ENCODE data around the gene BPHL.
"Not testable (repeated sequence)": the region's sequence is repeated elsewhere in the genome, so short reads cannot be mapped to it uniquely, and the experiment has no call there.

Gene BPHL

GRCh38 chr6:3118353-3119039, at the start of gene BPHL:
Gene BPHL, plus strand, starts transcription at chr6:3118711. Its CDS starts 30 bp downstream, at chr6:3118741.
- Histone ChIP-seq H3K9ac (ENCODE audit: low read depth, low read length) (peak within 1 kb of the TSS; percentile 68), H3K4me1 (ENCODE audit: control insufficient read depth, insufficient read depth, low read length) (peaks cover 6% of the 10 kb centered on the region), H3K4me3 (ENCODE audit: low read depth, low read length) (peak within 1 kb of the TSS; percentile 92), H3K27me3 (ENCODE audit: control insufficient read depth, insufficient read depth, low read length) (no peaks in the 10 kb centered on the region), H3K9me3 (ENCODE audit: control insufficient read depth, insufficient read depth, low read length) (no peaks in the 10 kb centered on the region), H3K36me3 (ENCODE audit: control insufficient read depth, insufficient read depth, low read length) (no peaks in the 10 kb centered on the region)

- H3K4me3 ChIP-seq (ENCODE audit: low read depth, low read length), result no peak overlapping the region
- H3K27me3 ChIP-seq (ENCODE audit: control insufficient read depth, insufficient read depth, low read length), result no peaks in the 10 kb centered on the region
- no peaks in the 10 kb centered on the region for H3K36me3 ChIP-seq (ENCODE audit: control insufficient read depth, insufficient read depth, low read length)
- no peak overlapping the region for H3K9ac ChIP-seq (ENCODE audit: low read depth, low read length)
- peaks cover 9% of the 10 kb centered on the region for H3K4me1 ChIP-seq (ENCODE audit: control insufficient read depth, insufficient read depth, low read length)
- H3K9me3 ChIP-seq (ENCODE audit: control insufficient read depth, insufficient read depth, low read length), result no peaks in the 10 kb centered on the region
These were observed 46.9 kb upstream of the BPHL start for GRCh38 chr6:3071568-3071967.

DNA sequence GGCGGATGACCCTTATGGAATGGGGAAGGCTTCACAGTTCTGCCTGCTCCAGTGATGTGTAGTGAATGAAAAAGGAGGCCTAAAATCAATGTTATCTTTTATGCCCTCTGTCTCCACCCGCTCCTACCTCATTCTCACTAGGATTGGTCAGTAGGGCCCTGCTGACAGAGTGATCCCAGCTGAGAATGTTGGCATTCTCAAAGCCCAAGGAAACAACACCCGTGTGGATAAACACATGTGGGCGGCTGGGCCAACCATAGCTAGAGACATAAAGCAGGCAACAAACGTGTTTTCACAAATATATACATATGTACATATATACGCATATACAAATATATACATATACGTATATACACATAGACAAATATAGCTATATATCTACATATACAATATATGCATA, 45.7 kb upstream of the BPHL start:
- Histone ChIP-seq H3K9ac (ENCODE audit: low read depth, low read length) (no peak overlapping the region), H3K27me3 (ENCODE audit: control insufficient read depth, insufficient read depth, low read length) (no peaks in the 10 kb centered on the region), H3K4me1 (ENCODE audit: control insufficient read depth, insufficient read depth, low read length) (peaks cover 9% of the 10 kb centered on the region), H3K4me3 (ENCODE audit: low read depth, low read length) (no peak overlapping the region), H3K36me3 (ENCODE audit: control insufficient read depth, insufficient read depth, low read length) (peaks cover 8% of the 10 kb centered on the region), H3K9me3 (ENCODE audit: control insufficient read depth, insufficient read depth, low read length) (no peaks in the 10 kb centered on the region)

DNA sequence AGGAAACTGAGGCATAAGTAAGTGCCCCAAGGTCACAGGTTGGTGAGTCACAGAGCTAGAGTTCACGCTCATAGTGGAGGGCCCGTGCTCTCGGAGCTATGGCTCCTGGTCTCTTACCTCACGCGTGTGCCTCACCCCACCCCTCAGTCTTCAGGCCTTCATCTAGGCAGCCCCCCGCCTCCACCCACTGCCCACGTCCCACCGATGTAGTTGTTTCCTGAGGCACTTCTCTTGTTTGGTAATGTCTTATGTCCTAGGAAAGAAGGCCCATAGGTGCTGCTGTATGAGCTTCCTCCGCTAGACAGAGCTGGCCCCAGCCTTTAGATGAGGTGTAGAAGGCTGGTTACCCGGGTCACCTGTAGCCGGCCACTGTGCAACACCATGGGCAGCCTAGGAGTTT, 45.1 kb upstream of the BPHL start:
- Histone ChIP-seq H3K4me3 (ENCODE audit: low read depth, low read length) (no peak overlapping the region), H3K9me3 (ENCODE audit: control insufficient read depth, insufficient read depth, low read length) (no peaks in the 10 kb centered on the region), H3K27me3 (ENCODE audit: control insufficient read depth, insufficient read depth, low read length) (no peaks in the 10 kb centered on the region), H3K9ac (ENCODE audit: low read depth, low read length) (no peak overlapping the region), H3K4me1 (ENCODE audit: control insufficient read depth, insufficient read depth, low read length) (peaks cover 9% of the 10 kb centered on the region), H3K36me3 (ENCODE audit: control insufficient read depth, insufficient read depth, low read length) (peaks cover 14% of the 10 kb centered on the region)

GRCh38 chr6:3075772-3076113, 42.8 kb upstream of the BPHL start:
- H3K9me3 ChIP-seq (ENCODE audit: control insufficient read depth, insufficient read depth, low read length), result no peaks in the 10 kb centered on the region
- H3K9ac ChIP-seq (ENCODE audit: low read depth, low read length), result peak overlapping the region; percentile 2
- peaks cover 9% of the 10 kb centered on the region for H3K4me1 ChIP-seq (ENCODE audit: control insufficient read depth, insufficient read depth, low read length)
- H3K4me3 ChIP-seq (ENCODE audit: low read depth, low read length), result no peak overlapping the region
- H3K36me3 ChIP-seq (ENCODE audit: control insufficient read depth, insufficient read depth, low read length), result peaks cover 17% of the 10 kb centered on the region
- no peaks in the 10 kb centered on the region for H3K27me3 ChIP-seq (ENCODE audit: control insufficient read depth, insufficient read depth, low read length)

DNA sequence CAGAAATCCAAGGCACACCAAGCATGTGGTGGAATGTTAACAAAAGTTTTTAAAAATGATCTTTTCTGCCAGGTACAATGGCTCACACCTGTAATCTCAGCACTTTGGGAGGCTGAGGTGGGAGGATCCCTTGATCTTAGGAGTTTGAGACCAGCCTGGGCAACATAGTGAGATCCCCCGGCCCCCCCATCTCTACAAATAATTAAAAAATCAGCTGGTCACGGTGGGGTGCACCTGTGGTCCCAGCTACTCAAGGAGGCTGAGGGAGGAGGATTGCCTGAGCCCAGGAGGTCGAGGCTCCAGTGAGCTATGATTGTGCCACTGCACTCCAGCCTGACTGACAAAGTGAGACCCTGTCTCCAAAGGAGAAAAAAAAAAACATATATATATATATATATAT, 42.2 kb upstream of the BPHL start:
- peaks cover 9% of the 10 kb centered on the region for H3K4me1 ChIP-seq (ENCODE audit: control insufficient read depth, insufficient read depth, low read length)
- no peak overlapping the region for H3K9ac ChIP-seq (ENCODE audit: low read depth, low read length)
- peaks cover 20% of the 10 kb centered on the region for H3K36me3 ChIP-seq (ENCODE audit: control insufficient read depth, insufficient read depth, low read length)

GRCh38 chr6:3077430-3077829, 41.1 kb upstream of the BPHL start:
- peaks cover 9% of the 10 kb centered on the region for H3K4me1 ChIP-seq (ENCODE audit: control insufficient read depth, insufficient read depth, low read length)
- H3K9ac ChIP-seq (ENCODE audit: low read depth, low read length), result no peak overlapping the region
- peaks cover 20% of the 10 kb centered on the region for H3K36me3 ChIP-seq (ENCODE audit: control insufficient read depth, insufficient read depth, low read length)

More for the DNA sequence above, 42.2 kb upstream of the BPHL start:
- Histone ChIP-seq H3K27me3 (ENCODE audit: control insufficient read depth, insufficient read depth, low read length) (no peaks in the 10 kb centered on the region), H3K9me3 (ENCODE audit: control insufficient read depth, insufficient read depth, low read length) (no peaks in the 10 kb centered on the region), H3K4me3 (ENCODE audit: low read depth, low read length) (no peak overlapping the region)

DNA sequence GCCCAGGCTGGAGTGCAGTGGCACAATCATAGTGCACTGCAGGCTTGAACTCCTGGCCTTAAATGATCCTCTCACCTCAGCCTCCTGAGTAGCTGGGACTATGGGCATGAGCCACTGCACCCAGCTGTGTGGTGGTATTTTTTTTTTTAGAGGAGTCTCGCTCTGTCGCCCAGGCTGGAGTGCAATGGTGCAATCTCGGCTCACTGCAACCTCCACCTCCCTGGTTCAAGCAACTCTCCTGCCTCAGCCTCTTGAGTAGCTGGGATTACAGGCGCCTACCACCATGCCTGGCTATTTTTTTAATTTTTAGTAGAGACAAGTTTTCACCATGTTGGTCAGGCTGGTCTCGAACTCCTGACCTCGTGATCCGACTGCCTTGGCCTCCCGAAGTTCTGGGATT, 39.6 kb upstream of the BPHL start:
- H3K27me3 ChIP-seq (ENCODE audit: control insufficient read depth, insufficient read depth, low read length); H3K9me3 ChIP-seq (ENCODE audit: control insufficient read depth, insufficient read depth, low read length); H3K4me3 ChIP-seq (ENCODE audit: low read depth, low read length); H3K4me1 ChIP-seq (ENCODE audit: control insufficient read depth, insufficient read depth, low read length); H3K9ac ChIP-seq (ENCODE audit: low read depth, low read length): not testable (repeated sequence)
- H3K36me3 ChIP-seq (ENCODE audit: control insufficient read depth, insufficient read depth, low read length), result peaks cover 20% of the 10 kb centered on the region

More at GRCh38 chr6:3077430-3077829, 41.1 kb upstream of the BPHL start:
- Histone ChIP-seq H3K9me3 (ENCODE audit: control insufficient read depth, insufficient read depth, low read length) (no peaks in the 10 kb centered on the region), H3K27me3 (ENCODE audit: control insufficient read depth, insufficient read depth, low read length) (no peaks in the 10 kb centered on the region), H3K4me3 (ENCODE audit: low read depth, low read length) (no peak overlapping the region)

DNA sequence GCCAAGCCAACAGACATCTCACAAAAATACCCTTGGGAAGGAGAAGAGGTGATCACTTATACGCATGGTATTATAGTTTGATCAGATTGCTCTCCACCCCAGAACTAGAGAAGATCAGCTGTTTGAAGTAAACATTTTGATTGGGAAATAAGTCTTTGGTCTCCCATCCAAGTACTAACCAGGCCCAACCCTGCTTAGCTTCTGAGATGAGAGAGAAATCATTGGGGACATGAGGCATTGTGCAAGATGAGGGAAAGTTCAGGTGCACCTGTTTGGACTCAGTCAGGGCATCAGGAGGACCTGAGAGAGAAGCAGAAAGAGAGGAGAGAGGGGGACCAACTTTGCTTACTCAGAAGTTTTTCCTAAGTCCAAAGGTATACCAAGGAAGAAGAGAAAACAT, 38.8 kb upstream of the BPHL start:
- no peaks in the 10 kb centered on the region for H3K9me3 ChIP-seq (ENCODE audit: control insufficient read depth, insufficient read depth, low read length)
- H3K36me3 ChIP-seq (ENCODE audit: control insufficient read depth, insufficient read depth, low read length), result peaks cover 20% of the 10 kb centered on the region
- H3K4me1 ChIP-seq (ENCODE audit: control insufficient read depth, insufficient read depth, low read length), result peaks cover 9% of the 10 kb centered on the region
- no peak overlapping the region for H3K9ac ChIP-seq (ENCODE audit: low read depth, low read length)
- H3K4me3 ChIP-seq (ENCODE audit: low read depth, low read length), result no peak overlapping the region
- H3K27me3 ChIP-seq (ENCODE audit: control insufficient read depth, insufficient read depth, low read length), result no peaks in the 10 kb centered on the region

GRCh38 chr6:3081960-3082359, 36.6 kb upstream of the BPHL start:
- no peak overlapping the region for H3K9ac ChIP-seq (ENCODE audit: low read depth, low read length)

DNA sequence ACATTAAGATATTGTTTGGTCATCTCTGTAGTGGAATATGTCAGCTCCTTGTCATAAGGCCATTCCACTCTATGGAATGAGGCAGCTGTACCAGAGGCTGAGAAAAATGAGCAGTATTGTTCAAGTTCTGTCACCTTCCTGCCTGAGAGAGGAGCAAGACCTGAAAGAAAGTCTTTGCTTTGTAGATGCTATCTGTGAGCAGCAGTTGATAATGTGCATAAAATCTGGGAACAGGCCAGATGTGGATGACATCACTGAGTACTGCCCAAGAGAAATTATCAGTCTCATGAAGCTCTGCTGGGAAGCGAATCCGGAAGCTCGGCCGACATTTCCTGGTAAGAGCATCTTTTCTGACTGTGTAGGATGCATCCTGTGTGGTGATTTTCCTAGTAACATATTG, 33.4 kb upstream of the BPHL start:
- H3K9me3 ChIP-seq (ENCODE audit: control insufficient read depth, insufficient read depth, low read length), result peaks cover 38% of the 10 kb centered on the region
- H3K9ac ChIP-seq (ENCODE audit: low read depth, low read length), result no peak overlapping the region
- no peak overlapping the region for H3K4me3 ChIP-seq (ENCODE audit: low read depth, low read length)
- no peaks in the 10 kb centered on the region for H3K4me1 ChIP-seq (ENCODE audit: control insufficient read depth, insufficient read depth, low read length)
- peaks cover 37% of the 10 kb centered on the region for H3K36me3 ChIP-seq (ENCODE audit: control insufficient read depth, insufficient read depth, low read length)
- H3K27me3 ChIP-seq (ENCODE audit: control insufficient read depth, insufficient read depth, low read length), result no peaks in the 10 kb centered on the region

More at GRCh38 chr6:3081960-3082359, 36.6 kb upstream of the BPHL start:
- Histone ChIP-seq H3K4me3 (ENCODE audit: low read depth, low read length) (no peak overlapping the region), H3K9me3 (ENCODE audit: control insufficient read depth, insufficient read depth, low read length) (peaks cover 15% of the 10 kb centered on the region), H3K4me1 (ENCODE audit: control insufficient read depth, insufficient read depth, low read length) (no peaks in the 10 kb centered on the region), H3K27me3 (ENCODE audit: control insufficient read depth, insufficient read depth, low read length) (no peaks in the 10 kb centered on the region), H3K36me3 (ENCODE audit: control insufficient read depth, insufficient read depth, low read length) (peaks cover 34% of the 10 kb centered on the region)

- Histone ChIP-seq H3K27me3 (ENCODE audit: control insufficient read depth, insufficient read depth, low read length) (no peaks in the 10 kb centered on the region), H3K36me3 (ENCODE audit: control insufficient read depth, insufficient read depth, low read length) (peaks cover 35% of the 10 kb centered on the region), H3K4me3 (ENCODE audit: low read depth, low read length) (no peak overlapping the region), H3K9ac (ENCODE audit: low read depth, low read length) (no peak overlapping the region), H3K4me1 (ENCODE audit: control insufficient read depth, insufficient read depth, low read length) (no peaks in the 10 kb centered on the region), H3K9me3 (ENCODE audit: control insufficient read depth, insufficient read depth, low read length) (peaks cover 44% of the 10 kb centered on the region)
These were observed 32.1 kb upstream of the BPHL start for GRCh38 chr6:3086282-3086946.

Data from iPS-15b (cell line).